ENCODE data around the gene CMC4. TPM values are rescaled to one million over a fixed set of nuclear protein-coding genes. Genes with fewer than 3 reads are reported as not detected.

Gene CMC4
- total and polyA plus RNA-seq, 9 of the 15 experiments (the other 6 are each of a cell fraction or from before 2014, with no cell fraction given): 3.5 to 16.9 (median 8.2) TPM

DNA sequence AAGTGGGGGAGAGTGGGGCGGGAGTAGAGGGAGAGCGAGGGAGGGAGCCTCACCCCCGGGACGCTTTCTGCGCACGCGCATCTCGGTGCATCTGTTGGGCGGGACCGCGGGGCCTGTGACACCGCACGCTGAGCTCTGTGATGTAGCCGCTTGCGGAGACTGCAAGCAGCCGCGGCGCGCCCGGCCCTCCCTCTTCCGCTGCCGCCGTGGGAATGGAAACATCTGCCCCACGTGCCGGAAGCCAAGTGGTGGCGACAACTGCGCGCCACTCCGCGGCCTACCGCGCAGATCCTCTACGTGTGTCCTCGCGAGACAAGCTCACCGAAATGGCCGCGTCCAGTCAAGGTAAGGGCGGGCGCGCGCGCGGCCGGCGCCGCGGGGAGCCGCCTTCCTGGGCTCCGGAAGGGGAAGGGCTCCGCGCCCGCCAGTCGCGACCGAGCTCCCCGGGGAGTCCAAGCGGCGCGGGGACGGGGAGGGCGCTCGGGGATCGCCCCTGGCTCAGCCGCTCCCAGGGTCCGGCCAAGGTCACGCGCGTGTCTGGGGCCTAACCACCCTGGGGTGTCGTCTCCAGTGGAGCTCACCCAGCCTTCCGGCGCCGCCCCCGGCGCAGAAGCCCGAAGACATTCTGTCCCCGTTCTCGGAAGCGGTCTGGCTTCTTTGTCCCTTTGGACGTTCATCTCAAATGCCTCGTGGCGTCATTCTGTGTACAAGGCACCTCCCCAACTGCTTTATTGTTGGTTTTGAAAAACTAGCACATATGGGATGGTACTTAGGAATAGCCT lies 44.0 kb downstream of the CMC4 start, which contains the start of gene FUNDC2 (continued):
- TF ChIP-seq, protein P1, sequence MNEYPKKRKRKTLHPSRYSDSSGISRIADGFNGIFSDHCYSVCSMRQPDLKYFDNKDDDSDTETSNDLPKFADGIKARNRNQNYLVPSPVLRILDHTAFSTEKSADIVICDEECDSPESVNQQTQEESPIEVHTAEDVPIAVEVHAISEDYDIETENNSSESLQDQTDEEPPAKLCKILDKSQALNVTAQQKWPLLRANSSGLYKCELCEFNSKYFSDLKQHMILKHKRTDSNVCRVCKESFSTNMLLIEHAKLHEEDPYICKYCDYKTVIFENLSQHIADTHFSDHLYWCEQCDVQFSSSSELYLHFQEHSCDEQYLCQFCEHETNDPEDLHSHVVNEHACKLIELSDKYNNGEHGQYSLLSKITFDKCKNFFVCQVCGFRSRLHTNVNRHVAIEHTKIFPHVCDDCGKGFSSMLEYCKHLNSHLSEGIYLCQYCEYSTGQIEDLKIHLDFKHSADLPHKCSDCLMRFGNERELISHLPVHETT (CRISPR knock-in tag; conservative IDR thresholded peaks at IDR 0.05 in 1 of 2, IDR thresholded peaks at IDR 0.05 in 1 of 2): peak in 1 of 2 experiments; percentile 99; a peak in 2 of 4 replicates
- TF ChIP-seq ZNF274 (IDR thresholded peaks at IDR 0.05; ENCODE audit: borderline replicate concordance, low read depth, low read length) (no peak), TRIM24 (IDR thresholded peaks at IDR 0.05) (no peak), RAD51 (IDR thresholded peaks at IDR 0.05; ENCODE audit: borderline replicate concordance, low read depth) (peak; percentile 77), ZFX (CRISPR knock-in tag; IDR thresholded peaks at IDR 0.05) (peak; percentile 91), THRAP3 (IDR thresholded peaks at IDR 0.05; ENCODE audit: borderline replicate concordance) (no peak), CHD1 (IDR thresholded peaks at IDR 0.05; ENCODE audit: low read length) (no peak), NFRKB (IDR thresholded peaks at IDR 0.05; ENCODE audit: low read depth) (peak; percentile 83; the same call in 1 of the 2 replicates), ZNF766 (CRISPR knock-in tag; conservative IDR thresholded peaks at IDR 0.05) (0 out of 2 replicates have a peak, but pooled peaks have one; percentile 48), ESRRB (CRISPR knock-in tag; IDR thresholded peaks at IDR 0.05; ENCODE audit: borderline replicate concordance) (no peak), FOXJ2 (tag; IDR thresholded peaks at IDR 0.05) (no peak), DDX20 (tag; IDR thresholded peaks at IDR 0.05; ENCODE audit: low read depth) (no peak), POLR2A (conservative IDR thresholded peaks at IDR 0.05) (peak; percentile 83), MTA2 (IDR thresholded peaks at IDR 0.05; ENCODE audit: low read depth) (no peak), HOXB6 (CRISPR knock-in tag; IDR thresholded peaks at IDR 0.05; ENCODE audit: borderline replicate concordance) (no peak), CCNT2 (IDR thresholded peaks at IDR 0.05; ENCODE audit: borderline replicate concordance, extremely low read depth, insufficient read length, low read depth, low read length) (peak; percentile 92)
- TF ChIP-seq, protein P2, sequence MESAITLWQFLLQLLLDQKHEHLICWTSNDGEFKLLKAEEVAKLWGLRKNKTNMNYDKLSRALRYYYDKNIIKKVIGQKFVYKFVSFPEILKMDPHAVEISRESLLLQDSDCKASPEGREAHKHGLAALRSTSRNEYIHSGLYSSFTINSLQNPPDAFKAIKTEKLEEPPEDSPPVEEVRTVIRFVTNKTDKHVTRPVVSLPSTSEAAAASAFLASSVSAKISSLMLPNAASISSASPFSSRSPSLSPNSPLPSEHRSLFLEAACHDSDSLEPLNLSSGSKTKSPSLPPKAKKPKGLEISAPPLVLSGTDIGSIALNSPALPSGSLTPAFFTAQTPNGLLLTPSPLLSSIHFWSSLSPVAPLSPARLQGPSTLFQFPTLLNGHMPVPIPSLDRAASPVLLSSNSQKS (CRISPR knock-in tag; IDR thresholded peaks at IDR 0.05): no peak
- TF ChIP-seq, protein P3, sequence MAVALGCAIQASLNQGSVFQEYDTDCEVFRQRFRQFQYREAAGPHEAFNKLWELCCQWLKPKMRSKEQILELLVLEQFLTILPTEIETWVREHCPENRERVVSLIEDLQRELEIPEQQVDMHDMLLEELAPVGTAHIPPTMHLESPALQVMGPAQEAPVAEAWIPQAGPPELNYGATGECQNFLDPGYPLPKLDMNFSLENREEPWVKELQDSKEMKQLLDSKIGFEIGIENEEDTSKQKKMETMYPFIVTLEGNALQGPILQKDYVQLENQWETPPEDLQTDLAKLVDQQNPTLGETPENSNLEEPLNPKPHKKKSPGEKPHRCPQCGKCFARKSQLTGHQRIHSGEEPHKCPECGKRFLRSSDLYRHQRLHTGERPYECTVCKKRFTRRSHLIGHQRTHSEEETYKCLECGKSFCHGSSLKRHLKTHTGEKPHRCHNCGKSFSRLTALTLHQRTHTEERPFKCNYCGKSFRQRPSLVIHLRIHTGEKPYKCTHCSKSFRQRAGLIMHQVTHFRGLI (CRISPR knock-in tag; IDR thresholded peaks at IDR 0.05): no peak
- TF ChIP-seq, protein P4, sequence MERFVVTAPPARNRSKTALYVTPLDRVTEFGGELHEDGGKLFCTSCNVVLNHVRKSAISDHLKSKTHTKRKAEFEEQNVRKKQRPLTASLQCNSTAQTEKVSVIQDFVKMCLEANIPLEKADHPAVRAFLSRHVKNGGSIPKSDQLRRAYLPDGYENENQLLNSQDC (CRISPR knock-in tag; IDR thresholded peaks at IDR 0.05): no peak
- TF ChIP-seq, protein P5, sequence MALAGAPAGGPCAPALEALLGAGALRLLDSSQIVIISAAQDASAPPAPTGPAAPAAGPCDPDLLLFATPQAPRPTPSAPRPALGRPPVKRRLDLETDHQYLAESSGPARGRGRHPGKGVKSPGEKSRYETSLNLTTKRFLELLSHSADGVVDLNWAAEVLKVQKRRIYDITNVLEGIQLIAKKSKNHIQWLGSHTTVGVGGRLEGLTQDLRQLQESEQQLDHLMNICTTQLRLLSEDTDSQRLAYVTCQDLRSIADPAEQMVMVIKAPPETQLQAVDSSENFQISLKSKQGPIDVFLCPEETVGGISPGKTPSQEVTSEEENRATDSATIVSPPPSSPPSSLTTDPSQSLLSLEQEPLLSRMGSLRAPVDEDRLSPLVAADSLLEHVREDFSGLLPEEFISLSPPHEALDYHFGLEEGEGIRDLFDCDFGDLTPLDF (CRISPR knock-in tag; IDR thresholded peaks at IDR 0.05): peak; percentile 81; the same call in 1 of the 2 replicates
- TF ChIP-seq, protein P6, sequence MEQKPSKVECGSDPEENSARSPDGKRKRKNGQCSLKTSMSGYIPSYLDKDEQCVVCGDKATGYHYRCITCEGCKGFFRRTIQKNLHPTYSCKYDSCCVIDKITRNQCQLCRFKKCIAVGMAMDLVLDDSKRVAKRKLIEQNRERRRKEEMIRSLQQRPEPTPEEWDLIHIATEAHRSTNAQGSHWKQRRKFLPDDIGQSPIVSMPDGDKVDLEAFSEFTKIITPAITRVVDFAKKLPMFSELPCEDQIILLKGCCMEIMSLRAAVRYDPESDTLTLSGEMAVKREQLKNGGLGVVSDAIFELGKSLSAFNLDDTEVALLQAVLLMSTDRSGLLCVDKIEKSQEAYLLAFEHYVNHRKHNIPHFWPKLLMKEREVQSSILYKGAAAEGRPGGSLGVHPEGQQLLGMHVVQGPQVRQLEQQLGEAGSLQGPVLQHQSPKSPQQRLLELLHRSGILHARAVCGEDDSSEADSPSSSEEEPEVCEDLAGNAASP (IDR thresholded peaks at IDR 0.05): no peak
